GM18867 (cell line): ENCODE results near the gene GTF3C4.

Experiments used
- ATAC-seq: cut with Tn5 transposase; IDR thresholded peaks from one replicate; pipeline ENCODE4 v1.9.1; 2021; ENCODE audit warnings: mild to moderate bottlenecking, moderate library complexity; ENCODE audit not compliant: unreplicated experiment

The GTF3C4 gene

DNA sequence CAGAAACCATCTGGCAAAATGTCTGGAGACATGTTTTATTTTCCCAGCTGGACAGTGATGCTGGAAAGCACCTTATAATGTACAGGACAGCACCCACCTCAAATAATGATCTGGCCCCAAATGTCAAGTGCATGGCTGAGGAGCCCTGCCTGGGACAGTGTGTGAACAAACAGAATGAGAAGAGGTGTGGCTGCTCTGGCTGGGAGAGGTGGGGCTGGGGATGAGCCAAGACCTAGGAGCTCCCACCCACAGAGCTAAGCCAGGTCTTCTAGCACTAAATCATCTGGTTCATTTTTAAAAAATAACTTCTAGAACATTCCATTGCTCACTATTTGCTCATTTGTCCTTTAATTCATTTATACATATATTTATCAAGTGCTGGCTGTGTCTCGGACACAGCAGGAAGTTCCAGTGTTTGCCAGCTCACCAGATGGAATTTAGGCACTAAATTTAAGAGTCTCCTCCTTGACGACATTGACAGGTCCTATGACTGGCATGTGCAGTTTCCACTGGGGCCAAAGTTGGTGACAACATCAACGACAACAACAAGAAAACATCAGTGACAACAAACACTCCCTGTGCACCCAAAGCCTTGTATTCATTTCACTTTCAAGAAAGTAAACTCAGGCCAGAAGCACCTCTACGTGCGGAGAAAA, 59.1 kb downstream of the GTF3C4 start:
- no peak for ATAC-seq

DNA sequence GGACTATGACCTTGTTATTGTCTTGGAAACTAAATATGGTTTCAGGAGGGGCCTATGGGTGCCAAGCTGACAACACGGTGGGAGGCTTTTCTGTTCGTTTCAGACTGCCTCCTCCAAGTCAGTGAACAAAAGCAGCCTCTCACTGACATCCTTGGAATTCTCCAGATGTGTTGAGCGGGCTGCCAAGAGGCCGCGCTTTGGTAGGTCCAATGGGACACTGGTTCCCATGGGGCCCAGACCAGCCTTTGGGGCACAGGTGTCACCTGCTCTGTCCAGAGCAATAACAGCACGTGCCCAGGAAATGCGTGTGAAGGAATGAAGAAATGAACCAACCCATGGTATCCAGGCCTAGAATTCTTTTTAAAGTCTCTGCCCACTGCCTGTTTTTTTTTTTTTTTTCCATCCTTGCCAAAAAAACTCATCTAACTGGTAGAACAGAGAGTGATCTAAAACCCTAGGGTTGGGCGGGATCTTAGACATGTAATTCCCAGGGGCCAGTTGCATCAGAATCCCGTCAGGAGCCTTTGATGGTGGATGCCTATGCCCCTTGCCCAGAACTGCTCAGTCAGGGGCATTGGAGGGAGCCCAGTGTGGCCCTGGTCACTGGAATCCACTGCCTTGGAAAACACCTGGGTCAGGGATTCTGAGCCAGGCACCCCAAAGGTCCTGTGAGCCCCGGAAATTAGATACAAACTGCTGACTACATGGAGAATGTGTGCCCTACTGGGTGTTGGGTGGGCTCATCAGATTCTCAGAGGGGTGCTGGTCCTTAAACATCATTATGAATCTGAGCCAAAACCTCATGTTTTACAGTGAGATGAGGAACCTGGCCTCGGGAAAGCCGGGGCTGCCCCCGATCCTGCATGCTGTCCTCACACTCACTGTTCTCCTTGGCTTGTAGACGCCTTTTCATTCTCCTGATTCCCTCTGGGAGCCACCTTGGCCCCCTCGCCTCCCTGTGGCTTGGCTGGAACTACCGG, 60.1 kb downstream of the GTF3C4 start:
- no peak for ATAC-seq

DNA sequence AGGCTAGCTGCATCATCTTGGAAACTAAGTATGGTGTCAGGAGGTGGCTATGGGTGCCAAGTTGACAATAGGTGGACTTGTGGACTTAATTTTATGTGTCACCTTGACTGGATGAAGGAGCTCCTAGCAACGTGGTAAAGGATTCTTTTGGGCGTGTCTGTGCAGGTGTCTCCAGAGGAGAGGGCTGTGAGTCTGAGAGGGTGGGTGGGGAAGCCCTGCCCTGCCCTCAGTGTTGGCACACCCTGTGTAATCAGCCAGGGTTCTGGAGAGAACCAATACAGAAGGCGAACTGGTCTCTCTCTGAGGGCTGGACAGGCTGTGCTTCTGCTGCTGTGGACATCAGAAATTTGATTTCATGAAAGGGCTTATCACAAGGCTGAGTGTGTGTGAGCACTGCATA, 61.0 kb downstream of the GTF3C4 start:
- ATAC-seq = no peak

DNA sequence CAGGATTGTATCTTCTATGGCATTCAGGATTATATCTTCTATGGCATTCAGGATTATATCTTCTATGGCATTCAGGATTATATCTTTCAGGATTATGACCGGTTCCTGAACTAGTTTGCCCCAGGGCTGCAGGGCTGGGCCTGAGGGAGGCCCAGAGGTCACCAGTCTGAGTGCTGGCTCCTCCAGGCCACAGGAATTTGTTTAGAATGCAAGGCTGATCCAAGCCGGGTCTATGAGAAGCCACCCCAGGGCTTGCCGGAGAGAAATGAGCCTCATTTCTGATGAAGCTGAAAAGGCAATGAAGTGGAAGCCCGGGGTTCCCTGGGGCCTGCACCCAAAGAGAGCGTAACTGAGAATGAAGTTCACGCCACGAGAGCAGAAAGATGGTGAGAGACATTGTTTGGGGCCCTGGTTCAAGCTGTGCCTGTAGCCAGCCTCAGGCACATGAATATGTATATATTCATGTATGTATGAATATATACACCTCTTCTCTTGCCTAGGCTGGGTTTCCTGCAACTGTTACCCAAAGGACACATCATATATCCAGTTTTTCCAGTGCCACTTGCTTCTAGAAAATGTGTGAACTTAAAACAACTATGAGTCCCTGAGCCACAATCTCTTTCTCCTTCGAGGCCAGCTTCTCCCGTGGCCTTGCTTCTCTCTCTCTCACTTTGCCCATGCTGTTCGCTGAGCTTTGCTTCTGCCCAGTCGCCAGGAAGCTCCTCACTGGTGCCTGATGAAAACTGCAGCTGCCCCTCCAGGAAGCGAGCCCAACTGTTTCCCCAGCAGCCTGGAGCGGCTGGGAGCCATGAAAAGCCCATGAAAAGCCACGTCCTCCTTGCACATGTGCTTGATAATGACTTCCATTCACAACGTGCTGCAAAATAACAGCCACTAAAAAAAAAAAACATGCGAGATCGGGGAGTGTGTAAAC, 62.3 kb downstream of the GTF3C4 start:
- ATAC-seq = no peak

DNA sequence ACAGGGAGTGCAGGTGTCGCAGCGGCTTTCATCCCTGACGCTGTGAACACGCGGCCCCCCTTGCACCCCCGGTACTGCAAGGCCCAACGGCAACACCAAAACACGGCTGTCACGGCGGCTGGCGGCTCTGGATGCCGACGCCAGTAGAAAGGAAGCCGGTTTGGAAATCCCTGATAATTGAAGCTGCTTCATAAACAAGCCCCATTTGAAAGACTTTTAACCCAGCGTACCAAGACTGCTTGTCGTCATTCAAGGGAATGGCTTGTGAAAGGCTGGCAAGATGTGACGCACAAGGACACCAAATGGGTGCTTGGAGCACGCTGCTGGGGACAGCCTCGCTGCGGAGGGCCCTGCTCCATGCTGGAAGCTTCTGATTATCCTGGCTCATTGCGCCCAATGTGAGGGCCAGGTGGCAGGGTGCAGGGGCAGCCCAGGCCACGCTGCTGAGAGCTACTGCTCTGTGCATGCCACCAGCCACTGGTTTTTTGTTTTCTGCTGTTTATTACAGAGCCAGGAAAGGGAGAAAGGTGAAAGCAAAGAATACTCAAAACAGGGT, 63.1 kb downstream of the GTF3C4 start:
- ATAC-seq = no peak

DNA sequence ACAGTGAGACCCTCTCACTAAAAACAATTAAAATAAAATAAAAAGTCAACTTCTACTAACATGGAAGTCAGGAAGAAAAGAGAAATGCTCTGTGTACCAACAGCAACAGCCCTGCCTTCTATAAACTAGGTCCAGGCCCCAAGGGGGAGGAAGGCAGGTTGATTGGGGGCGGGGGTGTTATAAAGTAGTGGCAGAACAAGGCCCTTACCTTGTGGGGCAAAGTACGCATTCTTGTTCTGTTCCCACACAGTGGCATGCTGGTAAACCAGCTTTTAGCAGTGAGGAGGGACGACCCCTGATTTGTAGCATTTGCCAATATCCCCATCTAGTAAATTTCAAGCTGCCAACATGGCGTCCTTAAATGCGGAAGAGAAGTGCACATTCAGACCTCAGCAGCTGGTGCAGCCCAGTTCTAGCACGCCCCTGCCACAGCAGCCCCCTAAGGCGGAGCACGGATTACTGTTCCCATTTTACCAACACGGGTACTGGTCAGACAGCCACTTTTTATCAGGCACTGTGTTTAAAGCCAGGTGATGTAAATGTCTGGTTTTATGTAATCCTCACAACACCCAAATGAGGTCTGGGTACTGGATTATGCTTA, 69.5 kb downstream of the GTF3C4 start:
- ATAC-seq = no peak

DNA sequence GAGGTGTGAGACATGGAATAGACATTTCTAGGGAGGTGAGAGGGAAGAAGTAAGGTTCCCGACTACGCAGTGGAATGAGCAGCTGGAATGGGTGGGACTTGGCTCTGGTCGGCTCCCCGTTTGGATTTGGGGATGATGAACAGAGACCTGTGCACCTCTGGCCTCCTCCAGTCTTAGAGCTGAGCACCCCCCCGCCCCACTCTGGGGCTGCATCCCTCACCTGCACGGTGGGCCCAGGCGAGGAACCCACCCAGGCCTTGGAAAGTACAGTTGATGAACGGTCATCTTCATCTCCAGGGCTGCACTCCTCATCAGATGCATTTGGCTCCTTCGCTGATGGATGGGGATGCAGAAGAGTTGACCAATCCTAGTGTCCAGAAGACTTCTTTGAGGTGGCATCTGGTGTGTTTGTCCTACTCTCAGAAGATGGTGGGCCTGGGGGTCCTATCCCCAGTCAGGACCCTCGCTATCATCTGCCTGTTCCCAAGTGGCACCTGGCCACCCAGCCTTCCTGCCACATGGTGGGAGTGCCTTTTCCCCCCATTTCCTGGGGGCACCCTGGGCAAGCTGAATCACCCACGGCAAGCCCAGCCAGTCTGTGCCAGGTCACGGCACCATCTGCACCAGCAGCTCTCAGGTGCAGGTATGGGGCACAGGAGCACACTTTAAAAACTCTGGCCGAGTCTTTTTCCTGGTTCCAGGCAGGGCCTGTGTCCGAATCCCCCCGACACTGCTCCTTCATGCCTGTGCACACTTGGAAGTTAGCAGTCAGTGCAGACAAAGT, 70.5 kb downstream of the GTF3C4 start:
- ATAC-seq = no peak

DNA sequence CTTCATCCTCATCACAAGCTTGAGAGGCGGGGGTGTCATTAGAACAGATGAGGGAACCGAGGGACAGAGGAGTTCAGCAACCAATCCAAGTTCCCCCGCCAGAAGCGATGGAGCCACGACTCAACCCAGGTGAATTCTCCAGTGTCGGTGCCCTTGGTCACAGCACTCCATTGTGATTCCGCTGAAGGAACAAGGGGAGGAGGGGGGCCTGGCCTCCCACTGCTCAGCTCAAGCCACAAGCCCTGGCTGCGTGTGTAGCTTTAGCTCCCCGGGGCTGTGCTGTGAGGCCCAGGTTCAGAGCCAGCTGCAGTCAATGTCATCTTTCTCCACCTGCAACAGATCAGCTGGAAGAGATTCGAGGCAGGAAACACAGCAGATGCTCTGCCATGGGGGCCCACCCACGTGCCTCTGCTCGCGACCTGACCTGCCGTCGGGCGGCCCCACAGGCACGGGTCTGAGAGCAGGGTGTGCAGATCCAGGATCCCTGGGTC, 72.6 kb downstream of the GTF3C4 start:
- ATAC-seq = no peak

DNA sequence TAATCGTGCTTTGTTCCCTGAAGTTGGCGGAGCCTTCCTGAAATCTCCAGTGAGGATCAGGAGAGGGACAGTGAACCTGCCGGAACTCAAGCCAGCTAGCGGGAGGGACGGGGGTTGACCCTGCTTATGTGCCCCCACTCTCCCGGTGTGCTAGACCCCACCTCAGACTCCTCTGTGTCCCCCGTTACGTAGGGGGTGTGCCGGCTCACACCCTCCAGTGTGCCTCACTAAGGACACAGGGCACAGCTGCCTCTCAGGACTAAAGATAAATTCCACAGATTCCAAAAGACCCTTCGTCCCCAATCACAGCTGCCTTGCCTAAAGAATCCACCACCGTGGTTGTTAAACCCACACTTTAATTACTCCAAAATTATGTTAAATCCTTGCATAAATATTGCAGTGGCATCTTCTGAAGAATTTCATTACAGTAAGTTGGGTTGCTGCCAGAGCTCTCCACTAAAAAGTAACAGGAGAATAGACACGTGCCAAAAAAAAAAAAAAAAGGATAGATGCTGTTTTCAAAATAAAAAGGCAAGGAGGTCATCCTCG, 73.7 kb downstream of the GTF3C4 start:
- ATAC-seq = no peak
